GM23338 (cell line): ENCODE results near the gene GFAP. TPM values are rescaled to one million over a fixed set of nuclear protein-coding genes. Genes with fewer than 3 reads are reported as not detected.

Source experiments
- ATAC-seq: fragments of 200-7000 bp; cut with Tn5 transposase; 3 replicates; pipeline ENCODE4 v1.9.1; 2020
- DNase-seq: peaks from one replicate; pipeline ENCODE4 v3.0.0-alpha.2; 2015; ENCODE audit warnings: low spot score
- H2AFZ ChIP-seq: fragments of 200-600 bp; sonication (generic); 2 replicates; pipeline ENCODE4 v1.8.0; 2016; ENCODE audit warnings: antibody characterized with exemption, mild to moderate bottlenecking, moderate library complexity
- H3F3A ChIP-seq: fragments of 200-600 bp; sonication (generic); replicated peaks from 2 replicates; pipeline ENCODE4 v1.8.0; 2017; ENCODE audit warnings: antibody characterized with exemption, mixed run types, low read depth
- H3K27ac ChIP-seq: fragments of 200-600 bp; sonication (generic); 2 replicates; pipeline ENCODE4 v1.6.1; 2016; ENCODE audit warnings: low read depth
- H3K27me3 ChIP-seq: fragments of 200-600 bp; sonication (generic); 2 replicates; pipeline ENCODE4 v1.8.0; 2016; ENCODE audit warnings: mild to moderate bottlenecking, mixed run types, moderate library complexity; ENCODE audit not compliant: insufficient read depth
- H3K36me3 ChIP-seq: fragments of 200-600 bp; sonication (generic); 2 replicates; pipeline ENCODE4 v1.8.0; 2016; ENCODE audit warnings: mild to moderate bottlenecking; ENCODE audit not compliant: insufficient read depth
- H3K4me1 ChIP-seq: fragments of 200-600 bp; sonication (generic); 2 replicates; pipeline ENCODE4 v1.8.0; 2016; ENCODE audit warnings: mild to moderate bottlenecking, moderate library complexity; ENCODE audit not compliant: insufficient read depth
- H3K4me2 ChIP-seq: fragments of 200-600 bp; sonication (generic); 2 replicates; pipeline ENCODE4 v1.7.1; 2017; ENCODE audit warnings: mixed run types
- H3K4me3 ChIP-seq: fragments of 200-600 bp; sonication (generic); 2 replicates; pipeline ENCODE4 v1.6.1; 2016; ENCODE audit warnings: mixed run types
- H3K79me2 ChIP-seq: fragments of 200-600 bp; sonication (generic); replicated peaks from 2 replicates; pipeline ENCODE4 v1.8.0; 2017; ENCODE audit warnings: mild to moderate bottlenecking; ENCODE audit not compliant: insufficient read depth
- H3K9me2 ChIP-seq: fragments of 200-600 bp; sonication (generic); 2 replicates; pipeline ENCODE4 v1.8.0; 2017; ENCODE audit not compliant: insufficient read depth
- H4K20me1 ChIP-seq: fragments of 200-600 bp; sonication (generic); replicated peaks from 2 replicates; pipeline ENCODE4 v1.8.0; 2017; ENCODE audit warnings: mild to moderate bottlenecking; ENCODE audit not compliant: insufficient read depth
- H3K27ac Mint-ChIP-seq: 2 replicates; pipeline ENCODE4 v1.8.0; 2020; ENCODE audit warnings: inconsistent platforms, mild to moderate bottlenecking, moderate library complexity, mixed read lengths
- H3K27me3 Mint-ChIP-seq: 3 replicates; pipeline ENCODE4 v1.8.0; 2022; ENCODE audit warnings: low read depth, mild to moderate bottlenecking, moderate library complexity, mixed read lengths, inconsistent platforms; ENCODE audit not compliant: insufficient read depth, poor library complexity
- H3K36me3 Mint-ChIP-seq: 3 replicates; pipeline ENCODE4 v1.8.0; 2021; ENCODE audit warnings: low read depth, mild to moderate bottlenecking, inconsistent platforms, moderate library complexity, mixed read lengths
- H3K4me1 Mint-ChIP-seq: 3 replicates; pipeline ENCODE4 v1.8.0; 2020; ENCODE audit warnings: mild to moderate bottlenecking, inconsistent platforms, mixed read lengths
- H3K4me3 Mint-ChIP-seq: 3 replicates; pipeline ENCODE4 v1.8.0; 2021; ENCODE audit warnings: moderate library complexity, mild to moderate bottlenecking, inconsistent platforms, mixed read lengths
- H3K9me3 Mint-ChIP-seq: 3 replicates; pipeline ENCODE4 v1.8.0; 2020; ENCODE audit warnings: moderate library complexity, mild to moderate bottlenecking, inconsistent platforms, mixed read lengths
- CREB1 ChIP-seq: fragments of 250-450 bp; sonication (Bioruptor Pico); IDR thresholded peaks from 2 replicates; pipeline ENCODE4 v1.5.0; 2020; ENCODE audit warnings: low read depth, mild to moderate bottlenecking, moderate library complexity
- EZH2 ChIP-seq: fragments of 200-600 bp; sonication (generic); IDR thresholded peaks from one replicate; pipeline ENCODE4 v1.8.0; 2017; ENCODE audit warnings: antibody characterized with exemption, mild to moderate bottlenecking, low read depth; ENCODE audit not compliant: unreplicated experiment
- EZH2phosphoT487 ChIP-seq: fragments of 200-600 bp; sonication (generic); IDR thresholded peaks from one replicate; pipeline ENCODE4 v1.8.1; 2018; ENCODE audit warnings: antibody characterized with exemption; ENCODE audit not compliant: unreplicated experiment
- JUNB ChIP-seq: IDR thresholded peaks from one replicate; pipeline ENCODE4 v1.6.1; 2016; ENCODE audit warnings: antibody characterized with exemption; ENCODE audit not compliant: unreplicated experiment
- NANOG ChIP-seq: IDR thresholded peaks from 2 replicates; pipeline ENCODE4 v1.6.1; 2016; ENCODE audit warnings: antibody characterized with exemption, borderline replicate concordance
- POLR2AphosphoS5 ChIP-seq: IDR thresholded peaks from 2 replicates; pipeline ENCODE4 v1.6.1; 2016; ENCODE audit warnings: antibody characterized with exemption, low read depth
- STAT1 ChIP-seq: IDR thresholded peaks from one replicate; pipeline ENCODE4 v1.6.1; 2016; ENCODE audit warnings: antibody characterized with exemption; ENCODE audit not compliant: unreplicated experiment
- ZNF114 ChIP-seq: fragments of 250-450 bp; sonication (Bioruptor Pico); IDR thresholded peaks from 2 replicates; pipeline ENCODE4 v1.5.0; 2020; ENCODE audit warnings: mild to moderate bottlenecking, moderate library complexity
- ZNF331 ChIP-seq: fragments of 250-450 bp; sonication (Bioruptor Pico); IDR thresholded peaks from 2 replicates; pipeline ENCODE4 v1.5.0; 2020; ENCODE audit warnings: low read depth, mild to moderate bottlenecking, moderate library complexity
- polyA plus RNA-seq: library from polyadenylated mRNA; unstranded; fragments of >200 nt; fragmentation: Nextera tagmentation; extraction: Ambion mirVana; gene quantifications from 2 replicates; pipeline ENCODE4 v1.2.1, GENCODE V29; 2016
- total RNA-seq: library from RNA; depleted of rRNA; stranded (reverse); fragments of >200 nt; shearing (Covaris generic); gene quantifications from 2 replicates; pipeline ENCODE4 v1.2.3, GENCODE V29; 2014
- TF ChIP-seq, protein P1 (sequence below), 2 experiments: fragments of 200-600 bp in 1 of 2; sonication (generic) in 1 of 2; conservative IDR thresholded peaks; 2 replicates each; pipeline versions ENCODE4 v1.5.1 to v1.6.1; 2016 to 2017; ENCODE audit warnings: antibody characterized with exemption in 2 of 2, low read depth in 2 of 2, mild to moderate bottlenecking in 2 of 2, moderate library complexity in 1 of 2
- TF ChIP-seq, protein P2 (sequence below): IDR thresholded peaks from 2 replicates; pipeline ENCODE4 v1.6.1; 2016; ENCODE audit warnings: antibody characterized with exemption
- TF ChIP-seq, protein P3 (sequence below): fragments of 250-450 bp; sonication (Bioruptor Pico); IDR thresholded peaks from 2 replicates; pipeline ENCODE4 v1.5.0; 2020; ENCODE audit warnings: mild to moderate bottlenecking, moderate library complexity
- TF ChIP-seq, protein P4 (sequence below): IDR thresholded peaks from one replicate; pipeline ENCODE4 v1.6.1; 2018; ENCODE audit warnings: antibody characterized with exemption; ENCODE audit not compliant: unreplicated experiment

GFAP gene
- total and polyA plus RNA-seq, 2 experiments from 2014 or later, result 0.15 to 5.1 TPM

DNA sequence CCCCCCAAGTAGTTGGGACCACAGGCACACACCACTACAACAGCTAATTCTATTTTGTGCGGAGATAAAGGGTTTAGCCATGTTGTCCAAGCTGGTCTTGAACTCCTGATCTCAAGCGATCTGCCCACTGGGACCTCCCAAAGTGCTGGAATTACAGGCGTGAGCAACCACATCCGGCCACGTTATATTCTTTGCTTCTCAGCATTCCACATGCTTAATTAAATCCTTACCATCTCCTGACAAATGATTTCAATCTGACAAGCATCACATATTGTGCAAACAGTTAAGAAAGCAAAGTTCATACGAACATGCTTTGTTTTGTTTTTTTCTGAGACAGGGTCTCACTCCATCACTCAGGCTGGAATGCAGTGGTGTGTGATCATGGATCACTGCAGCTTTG, 49.4 kb downstream of the GFAP start:
- no peak overlapping the region for H2AFZ ChIP-seq
- TF ChIP-seq STAT1 (no peak), CREB1 (CRISPR knock-in tag) (no peak), NANOG (no peak), JUNB (no peak), EZH2 (no peak), EZH2phosphoT487 (no peak), ZNF114 (no peak), POLR2AphosphoS5 (no peak), ZNF331 (CRISPR knock-in tag) (no peak)
- TF ChIP-seq, protein P1, sequence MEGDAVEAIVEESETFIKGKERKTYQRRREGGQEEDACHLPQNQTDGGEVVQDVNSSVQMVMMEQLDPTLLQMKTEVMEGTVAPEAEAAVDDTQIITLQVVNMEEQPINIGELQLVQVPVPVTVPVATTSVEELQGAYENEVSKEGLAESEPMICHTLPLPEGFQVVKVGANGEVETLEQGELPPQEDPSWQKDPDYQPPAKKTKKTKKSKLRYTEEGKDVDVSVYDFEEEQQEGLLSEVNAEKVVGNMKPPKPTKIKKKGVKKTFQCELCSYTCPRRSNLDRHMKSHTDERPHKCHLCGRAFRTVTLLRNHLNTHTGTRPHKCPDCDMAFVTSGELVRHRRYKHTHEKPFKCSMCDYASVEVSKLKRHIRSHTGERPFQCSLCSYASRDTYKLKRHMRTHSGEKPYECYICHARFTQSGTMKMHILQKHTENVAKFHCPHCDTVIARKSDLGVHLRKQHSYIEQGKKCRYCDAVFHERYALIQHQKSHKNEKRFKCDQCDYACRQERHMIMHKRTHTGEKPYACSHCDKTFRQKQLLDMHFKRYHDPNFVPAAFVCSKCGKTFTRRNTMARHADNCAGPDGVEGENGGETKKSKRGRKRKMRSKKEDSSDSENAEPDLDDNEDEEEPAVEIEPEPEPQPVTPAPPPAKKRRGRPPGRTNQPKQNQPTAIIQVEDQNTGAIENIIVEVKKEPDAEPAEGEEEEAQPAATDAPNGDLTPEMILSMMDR (conservative IDR thresholded peaks at IDR 0.05; ENCODE audit: low read depth in 2 of 2), result no peak
- TF ChIP-seq, protein P2, sequence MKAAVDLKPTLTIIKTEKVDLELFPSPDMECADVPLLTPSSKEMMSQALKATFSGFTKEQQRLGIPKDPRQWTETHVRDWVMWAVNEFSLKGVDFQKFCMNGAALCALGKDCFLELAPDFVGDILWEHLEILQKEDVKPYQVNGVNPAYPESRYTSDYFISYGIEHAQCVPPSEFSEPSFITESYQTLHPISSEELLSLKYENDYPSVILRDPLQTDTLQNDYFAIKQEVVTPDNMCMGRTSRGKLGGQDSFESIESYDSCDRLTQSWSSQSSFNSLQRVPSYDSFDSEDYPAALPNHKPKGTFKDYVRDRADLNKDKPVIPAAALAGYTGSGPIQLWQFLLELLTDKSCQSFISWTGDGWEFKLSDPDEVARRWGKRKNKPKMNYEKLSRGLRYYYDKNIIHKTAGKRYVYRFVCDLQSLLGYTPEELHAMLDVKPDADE, result no peak
- TF ChIP-seq, protein P3, sequence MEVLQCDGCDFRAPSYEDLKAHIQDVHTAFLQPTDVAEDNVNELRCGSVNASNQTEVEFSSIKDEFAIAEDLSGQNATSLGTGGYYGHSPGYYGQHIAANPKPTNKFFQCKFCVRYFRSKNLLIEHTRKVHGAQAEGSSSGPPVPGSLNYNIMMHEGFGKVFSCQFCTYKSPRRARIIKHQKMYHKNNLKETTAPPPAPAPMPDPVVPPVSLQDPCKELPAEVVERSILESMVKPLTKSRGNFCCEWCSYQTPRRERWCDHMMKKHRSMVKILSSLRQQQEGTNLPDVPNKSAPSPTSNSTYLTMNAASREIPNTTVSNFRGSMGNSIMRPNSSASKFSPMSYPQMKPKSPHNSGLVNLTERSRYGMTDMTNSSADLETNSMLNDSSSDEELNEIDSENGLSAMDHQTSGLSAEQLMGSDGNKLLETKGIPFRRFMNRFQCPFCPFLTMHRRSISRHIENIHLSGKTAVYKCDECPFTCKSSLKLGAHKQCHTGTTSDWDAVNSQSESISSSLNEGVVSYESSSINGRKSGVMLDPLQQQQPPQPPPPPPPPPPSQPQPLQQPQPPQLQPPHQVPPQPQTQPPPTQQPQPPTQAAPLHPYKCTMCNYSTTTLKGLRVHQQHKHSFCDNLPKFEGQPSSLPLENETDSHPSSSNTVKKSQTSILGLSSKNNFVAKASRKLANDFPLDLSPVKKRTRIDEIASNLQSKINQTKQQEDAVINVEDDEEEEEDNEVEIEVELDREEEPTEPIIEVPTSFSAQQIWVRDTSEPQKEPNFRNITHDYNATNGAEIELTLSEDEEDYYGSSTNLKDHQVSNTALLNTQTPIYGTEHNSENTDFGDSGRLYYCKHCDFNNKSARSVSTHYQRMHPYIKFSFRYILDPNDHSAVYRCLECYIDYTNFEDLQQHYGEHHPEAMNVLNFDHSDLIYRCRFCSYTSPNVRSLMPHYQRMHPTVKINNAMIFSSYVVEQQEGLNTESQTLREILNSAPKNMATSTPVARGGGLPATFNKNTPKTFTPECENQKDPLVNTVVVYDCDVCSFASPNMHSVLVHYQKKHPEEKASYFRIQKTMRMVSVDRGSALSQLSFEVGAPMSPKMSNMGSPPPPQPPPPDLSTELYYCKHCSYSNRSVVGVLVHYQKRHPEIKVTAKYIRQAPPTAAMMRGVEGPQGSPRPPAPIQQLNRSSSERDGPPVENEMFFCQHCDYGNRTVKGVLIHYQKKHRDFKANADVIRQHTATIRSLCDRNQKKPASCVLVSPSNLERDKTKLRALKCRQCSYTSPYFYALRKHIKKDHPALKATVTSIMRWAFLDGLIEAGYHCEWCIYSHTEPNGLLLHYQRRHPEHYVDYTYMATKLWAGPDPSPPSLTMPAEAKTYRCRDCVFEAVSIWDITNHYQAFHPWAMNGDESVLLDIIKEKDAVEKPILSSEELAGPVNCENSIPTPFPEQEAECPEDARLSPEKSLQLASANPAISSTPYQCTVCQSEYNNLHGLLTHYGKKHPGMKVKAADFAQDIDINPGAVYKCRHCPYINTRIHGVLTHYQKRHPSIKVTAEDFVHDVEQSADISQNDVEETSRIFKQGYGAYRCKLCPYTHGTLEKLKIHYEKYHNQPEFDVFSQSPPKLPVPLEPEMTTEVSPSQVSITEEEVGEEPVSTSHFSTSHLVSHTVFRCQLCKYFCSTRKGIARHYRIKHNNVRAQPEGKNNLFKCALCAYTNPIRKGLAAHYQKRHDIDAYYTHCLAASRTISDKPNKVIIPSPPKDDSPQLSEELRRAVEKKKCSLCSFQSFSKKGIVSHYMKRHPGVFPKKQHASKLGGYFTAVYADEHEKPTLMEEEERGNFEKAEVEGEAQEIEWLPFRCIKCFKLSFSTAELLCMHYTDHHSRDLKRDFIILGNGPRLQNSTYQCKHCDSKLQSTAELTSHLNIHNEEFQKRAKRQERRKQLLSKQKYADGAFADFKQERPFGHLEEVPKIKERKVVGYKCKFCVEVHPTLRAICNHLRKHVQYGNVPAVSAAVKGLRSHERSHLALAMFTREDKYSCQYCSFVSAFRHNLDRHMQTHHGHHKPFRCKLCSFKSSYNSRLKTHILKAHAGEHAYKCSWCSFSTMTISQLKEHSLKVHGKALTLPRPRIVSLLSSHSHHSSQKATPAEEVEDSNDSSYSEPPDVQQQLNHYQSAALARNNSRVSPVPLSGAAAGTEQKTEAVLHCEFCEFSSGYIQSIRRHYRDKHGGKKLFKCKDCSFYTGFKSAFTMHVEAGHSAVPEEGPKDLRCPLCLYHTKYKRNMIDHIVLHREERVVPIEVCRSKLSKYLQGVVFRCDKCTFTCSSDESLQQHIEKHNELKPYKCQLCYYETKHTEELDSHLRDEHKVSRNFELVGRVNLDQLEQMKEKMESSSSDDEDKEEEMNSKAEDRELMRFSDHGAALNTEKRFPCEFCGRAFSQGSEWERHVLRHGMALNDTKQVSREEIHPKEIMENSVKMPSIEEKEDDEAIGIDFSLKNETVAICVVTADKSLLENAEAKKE (CRISPR knock-in tag), result no peak
- TF ChIP-seq, protein P4, sequence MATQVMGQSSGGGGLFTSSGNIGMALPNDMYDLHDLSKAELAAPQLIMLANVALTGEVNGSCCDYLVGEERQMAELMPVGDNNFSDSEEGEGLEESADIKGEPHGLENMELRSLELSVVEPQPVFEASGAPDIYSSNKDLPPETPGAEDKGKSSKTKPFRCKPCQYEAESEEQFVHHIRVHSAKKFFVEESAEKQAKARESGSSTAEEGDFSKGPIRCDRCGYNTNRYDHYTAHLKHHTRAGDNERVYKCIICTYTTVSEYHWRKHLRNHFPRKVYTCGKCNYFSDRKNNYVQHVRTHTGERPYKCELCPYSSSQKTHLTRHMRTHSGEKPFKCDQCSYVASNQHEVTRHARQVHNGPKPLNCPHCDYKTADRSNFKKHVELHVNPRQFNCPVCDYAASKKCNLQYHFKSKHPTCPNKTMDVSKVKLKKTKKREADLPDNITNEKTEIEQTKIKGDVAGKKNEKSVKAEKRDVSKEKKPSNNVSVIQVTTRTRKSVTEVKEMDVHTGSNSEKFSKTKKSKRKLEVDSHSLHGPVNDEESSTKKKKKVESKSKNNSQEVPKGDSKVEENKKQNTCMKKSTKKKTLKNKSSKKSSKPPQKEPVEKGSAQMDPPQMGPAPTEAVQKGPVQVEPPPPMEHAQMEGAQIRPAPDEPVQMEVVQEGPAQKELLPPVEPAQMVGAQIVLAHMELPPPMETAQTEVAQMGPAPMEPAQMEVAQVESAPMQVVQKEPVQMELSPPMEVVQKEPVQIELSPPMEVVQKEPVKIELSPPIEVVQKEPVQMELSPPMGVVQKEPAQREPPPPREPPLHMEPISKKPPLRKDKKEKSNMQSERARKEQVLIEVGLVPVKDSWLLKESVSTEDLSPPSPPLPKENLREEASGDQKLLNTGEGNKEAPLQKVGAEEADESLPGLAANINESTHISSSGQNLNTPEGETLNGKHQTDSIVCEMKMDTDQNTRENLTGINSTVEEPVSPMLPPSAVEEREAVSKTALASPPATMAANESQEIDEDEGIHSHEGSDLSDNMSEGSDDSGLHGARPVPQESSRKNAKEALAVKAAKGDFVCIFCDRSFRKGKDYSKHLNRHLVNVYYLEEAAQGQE, result no peak
- H3K4me1 ChIP-seq, result no peaks in the 10 kb centered on the region
- Mint-ChIP-seq H3K27ac (no peak overlapping the region), H3K36me3 (peaks cover 69% of the 10 kb centered on the region), H3K4me3 (no peak overlapping the region), H3K4me1 (no peaks in the 10 kb centered on the region), H3K27me3 (peaks cover 2% of the 10 kb centered on the region), H3K9me3 (no peaks in the 10 kb centered on the region)
- no peaks in the 10 kb centered on the region for H3K27me3 ChIP-seq
- H3K4me3 ChIP-seq, result no peak overlapping the region
- H3K36me3 ChIP-seq, result peaks cover 39% of the 10 kb centered on the region
- DNase-seq, result no peak
- peaks cover 22% of the 10 kb centered on the region for H3F3A ChIP-seq
- H4K20me1 ChIP-seq, result peaks cover 13% of the 10 kb centered on the region
- H3K4me2 ChIP-seq, result no peak overlapping the region
- peak overlapping the region; percentile 56; the same call in 1 of the 2 replicates for H3K27ac ChIP-seq
- H3K79me2 ChIP-seq, result no peaks in the 10 kb centered on the region
- H3K9me2 ChIP-seq, result no peaks in the 10 kb centered on the region
- no peak for ATAC-seq
